Measurements from ENCODE around the gene CCDC134.

Gene CCDC134

DNA sequence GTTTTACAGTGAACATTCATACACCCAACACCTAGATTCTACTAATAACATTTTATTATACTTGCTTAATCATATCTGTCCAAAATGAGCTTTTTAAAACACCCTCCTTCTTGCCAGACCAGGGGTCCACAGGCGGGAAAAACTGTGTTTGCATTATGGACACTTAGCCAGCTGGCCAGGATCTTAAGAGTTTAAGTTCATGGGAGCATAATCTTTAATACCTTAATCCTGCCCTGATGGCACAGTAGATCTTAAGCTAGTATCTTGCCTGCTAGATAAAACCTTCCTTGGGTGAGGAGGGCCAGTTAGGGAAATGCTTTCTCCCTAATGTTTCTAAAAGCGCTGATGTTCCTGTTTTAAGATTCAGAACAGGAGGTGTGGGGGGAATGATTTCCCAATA is 13.1 kb upstream of the CCDC134 start:
- DNase-seq (ENCODE audit: low read depth): no peak

DNA sequence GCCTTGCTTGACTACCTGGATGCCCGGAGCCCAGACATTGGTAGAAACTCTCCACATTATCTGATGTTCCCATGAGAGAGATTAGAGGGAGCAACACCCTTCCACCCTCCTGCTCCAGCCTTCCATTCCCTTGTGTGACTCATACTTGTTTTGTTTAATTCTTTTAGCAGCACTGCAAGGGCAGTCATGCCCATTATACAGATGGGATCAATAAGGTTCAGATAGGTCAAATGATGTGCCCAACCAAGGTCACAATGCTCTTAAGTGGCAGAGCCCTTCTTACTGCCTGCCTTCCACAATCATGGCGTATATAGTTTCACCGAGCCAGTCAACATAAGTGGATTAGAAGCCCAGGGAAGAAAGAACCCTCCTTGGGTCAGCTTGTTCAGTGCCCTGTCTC is 6.6 kb upstream of the CCDC134 start:
- no peak for DNase-seq (ENCODE audit: low read depth)

DNA sequence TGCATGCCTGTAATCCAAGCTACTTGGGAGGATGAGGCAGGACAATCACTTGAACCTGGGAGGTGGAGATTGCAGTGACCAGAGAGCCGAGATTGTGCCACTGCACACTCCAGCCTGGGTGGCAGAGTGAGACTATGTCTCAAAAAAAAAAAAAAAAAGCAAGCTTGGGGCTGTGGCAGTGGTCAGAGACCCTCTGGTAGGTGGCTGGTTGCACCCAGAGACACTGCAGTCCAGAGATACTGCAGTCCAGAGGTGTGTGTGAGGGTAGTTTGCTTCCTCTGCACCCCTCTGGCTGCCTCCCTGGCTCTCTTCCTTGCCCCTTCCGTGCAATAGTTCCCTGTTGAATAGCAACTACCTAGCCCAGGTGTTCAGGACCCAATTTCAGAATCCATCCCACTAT is 1.7 kb upstream of the CCDC134 start:
- no peak for DNase-seq (ENCODE audit: low read depth)

DNA sequence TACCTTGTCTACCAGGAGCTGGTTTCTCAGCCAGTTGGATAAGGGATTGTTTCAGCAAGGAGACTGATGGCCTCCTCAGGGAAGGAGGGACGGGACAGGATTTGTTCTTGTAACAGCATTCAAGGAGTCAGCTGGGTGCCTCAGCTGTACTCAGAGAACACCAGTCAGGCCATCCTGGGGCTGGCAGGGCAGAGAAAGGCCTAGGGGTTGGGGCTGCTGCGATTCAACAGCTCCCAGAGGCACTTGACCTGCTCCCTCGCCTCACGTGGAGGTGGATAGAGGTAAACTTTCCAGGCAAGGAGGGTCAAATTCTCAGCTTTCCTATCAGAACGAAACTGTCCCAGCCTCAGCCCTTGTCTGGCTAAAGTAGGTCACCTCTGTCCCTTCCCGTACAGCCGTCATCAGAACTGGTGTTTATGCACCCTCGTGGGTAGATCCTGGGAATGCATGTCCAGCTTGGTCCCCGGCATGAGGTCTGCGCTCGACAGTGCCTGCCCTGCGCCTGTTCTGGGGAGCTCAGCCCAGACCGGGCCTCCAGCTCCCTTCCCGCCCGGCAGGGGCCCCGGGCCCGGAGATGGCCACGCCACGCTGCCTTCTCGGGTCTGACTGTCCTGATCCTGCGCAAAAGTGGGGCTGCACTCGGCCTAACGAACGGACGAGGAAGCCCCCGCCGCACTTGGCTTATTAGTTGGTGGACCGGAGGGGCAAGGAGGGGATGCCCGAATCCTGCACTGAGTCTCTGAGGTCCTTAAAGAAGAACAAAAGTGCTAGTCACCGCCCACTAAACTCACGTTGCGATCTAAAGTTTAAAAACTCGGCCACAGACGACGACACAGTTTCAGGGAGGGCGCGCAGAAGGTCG is 762 bp upstream of the CCDC134 start:
- DNase-seq (ENCODE audit: low read depth): no peak

DNA sequence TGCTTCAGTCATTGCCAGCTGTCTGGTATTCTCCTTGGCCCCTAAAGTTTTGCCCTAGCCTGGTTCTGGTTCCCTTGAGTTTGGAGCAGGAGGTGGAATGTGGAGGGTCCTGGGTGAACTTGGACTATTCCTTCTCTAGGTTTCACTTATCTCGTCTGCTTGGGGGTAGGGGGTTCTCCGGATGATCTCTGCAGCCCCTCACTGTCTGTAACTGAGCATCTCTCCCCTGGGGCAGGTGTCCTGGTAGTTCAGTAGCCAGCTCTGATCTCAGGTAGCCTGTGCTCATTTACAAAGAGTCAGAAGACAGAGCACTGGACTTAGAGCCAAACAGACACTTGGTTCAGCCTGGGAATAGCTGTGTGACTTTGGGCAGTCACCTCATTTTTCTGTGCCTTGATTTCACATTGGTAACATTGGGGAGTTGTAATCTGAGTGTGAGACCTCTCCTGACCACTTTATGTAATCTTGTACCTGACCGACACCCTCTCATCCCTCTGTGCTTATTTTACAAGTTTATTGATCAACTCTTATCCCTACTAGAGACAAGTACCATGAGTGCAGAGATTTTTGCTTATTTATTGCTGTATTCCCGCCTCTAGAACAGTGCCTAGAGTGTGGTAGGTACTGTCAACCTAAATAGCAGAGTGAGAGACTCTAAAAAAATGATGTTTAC is 804 bp downstream of the CCDC134 start:
- no peak for DNase-seq (ENCODE audit: low read depth)

DNA sequence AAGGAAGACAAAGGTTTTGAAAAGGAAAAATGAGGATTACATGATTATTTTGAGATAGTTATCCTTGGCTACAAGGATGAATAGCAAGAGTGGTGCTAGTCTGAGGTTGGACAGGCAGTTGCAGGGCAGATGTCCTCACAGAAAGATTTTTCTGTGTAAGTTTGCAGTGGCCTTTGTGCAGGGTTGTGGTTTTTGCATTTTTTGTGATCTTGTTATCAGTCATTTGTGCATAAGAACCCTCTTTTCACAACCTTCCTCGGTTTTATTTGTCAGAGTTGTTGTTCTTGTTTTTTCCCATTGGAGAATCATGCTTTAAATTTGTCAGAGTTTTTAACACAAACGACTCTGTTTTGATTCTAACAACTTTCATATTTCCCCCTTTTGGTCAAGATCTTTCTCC is 1.4 kb downstream of the CCDC134 start:
- no peak for DNase-seq (ENCODE audit: low read depth)

DNA sequence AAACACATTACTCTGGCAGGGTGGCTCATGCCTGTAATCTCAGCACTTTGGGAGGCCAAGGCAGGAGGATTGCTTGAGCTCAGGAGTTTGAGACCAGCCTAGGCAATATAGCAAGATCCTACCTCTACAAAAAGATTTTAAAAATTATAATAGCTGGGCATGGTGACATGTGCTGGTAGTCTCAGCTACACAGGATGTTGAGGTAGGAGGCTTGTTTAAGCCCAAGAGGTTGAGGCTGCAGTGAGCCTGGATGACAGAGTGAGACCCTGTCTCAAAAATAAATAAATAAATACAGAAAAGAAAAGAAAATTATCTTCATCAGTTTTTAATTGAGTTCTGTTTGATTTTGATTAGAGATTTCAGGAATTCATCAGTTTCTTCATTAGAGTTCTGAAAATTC is 5.2 kb downstream of the CCDC134 start:
- no peak for DNase-seq (ENCODE audit: low read depth)

DNA sequence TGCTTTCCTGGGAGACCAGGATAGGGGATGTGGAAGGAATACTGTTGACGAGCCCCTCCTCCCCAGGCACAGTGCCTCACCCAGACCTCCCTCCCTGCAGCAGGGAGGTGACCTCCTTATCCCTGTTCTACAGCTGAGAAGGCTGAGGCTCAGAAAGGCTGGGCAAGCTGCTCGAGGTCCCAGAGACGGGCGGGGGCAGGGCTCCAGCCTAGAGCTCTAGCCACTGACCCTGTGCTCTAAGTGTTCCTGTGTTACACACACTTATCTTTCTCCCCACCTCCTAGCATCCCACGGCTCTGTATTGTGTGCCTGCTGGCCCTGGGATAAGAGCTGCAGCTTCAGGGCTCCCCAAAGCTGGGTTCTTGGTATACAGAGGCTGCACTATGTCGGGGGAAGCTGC is 7.9 kb downstream of the CCDC134 start:
- no peak for DNase-seq (ENCODE audit: low read depth)

DNA sequence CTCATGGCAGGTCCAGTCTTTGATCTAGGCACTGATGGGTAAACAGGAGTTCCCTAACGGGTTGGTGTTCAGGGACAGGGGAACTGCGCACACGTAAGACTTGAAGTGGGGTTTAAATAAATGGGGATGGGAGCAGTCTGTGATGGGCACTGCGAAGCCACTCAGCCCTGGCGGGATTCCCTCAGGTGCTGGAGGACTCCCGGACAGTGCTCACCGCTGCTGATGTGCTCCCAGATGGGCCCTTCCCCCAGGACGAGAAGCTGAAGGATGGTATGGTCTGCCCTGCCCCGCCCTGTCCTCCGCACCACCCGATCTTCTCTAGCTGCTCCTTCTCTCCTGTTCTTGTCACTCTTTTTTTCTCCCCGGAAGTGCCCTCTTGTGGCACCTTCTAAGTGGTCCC is 9.5 kb downstream of the CCDC134 start:
- DNase-seq (ENCODE audit: low read depth): no peak

DNA sequence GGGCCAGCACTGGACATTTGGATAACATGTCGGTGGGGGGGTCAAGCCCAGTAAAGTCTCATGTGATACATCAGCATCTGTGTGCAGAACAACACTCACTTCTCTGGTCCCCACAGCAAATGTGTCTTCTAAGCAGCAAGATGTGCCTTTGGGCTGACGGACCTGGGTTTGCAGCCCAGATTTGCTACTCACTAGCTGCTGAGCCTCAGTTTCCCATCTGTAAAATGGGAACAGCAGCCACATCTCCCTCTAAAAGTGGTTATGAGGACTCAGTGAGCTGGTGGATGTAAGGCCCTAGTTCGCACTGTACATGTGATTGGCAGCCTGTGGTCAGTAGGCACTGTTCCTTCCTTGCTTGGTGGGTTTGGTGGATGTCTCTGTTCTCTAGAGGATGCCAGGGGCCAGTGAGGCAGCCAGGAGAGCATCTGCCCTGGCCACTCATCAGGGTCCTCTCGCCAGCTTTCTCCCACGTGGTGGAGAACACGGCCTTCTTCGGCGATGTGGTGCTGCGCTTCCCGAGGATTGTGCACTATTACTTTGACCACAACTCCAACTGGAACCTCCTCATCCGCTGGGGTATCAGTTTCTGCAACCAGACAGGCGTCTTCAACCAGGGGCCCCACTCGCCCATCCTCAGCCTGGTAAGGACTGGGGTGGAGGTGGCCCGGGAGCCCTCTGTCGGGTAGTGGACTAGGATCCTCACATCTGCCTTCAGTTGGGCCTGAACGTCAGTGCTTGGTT is 12.5 kb downstream of the CCDC134 start:
- no peak for DNase-seq (ENCODE audit: low read depth)

DNA sequence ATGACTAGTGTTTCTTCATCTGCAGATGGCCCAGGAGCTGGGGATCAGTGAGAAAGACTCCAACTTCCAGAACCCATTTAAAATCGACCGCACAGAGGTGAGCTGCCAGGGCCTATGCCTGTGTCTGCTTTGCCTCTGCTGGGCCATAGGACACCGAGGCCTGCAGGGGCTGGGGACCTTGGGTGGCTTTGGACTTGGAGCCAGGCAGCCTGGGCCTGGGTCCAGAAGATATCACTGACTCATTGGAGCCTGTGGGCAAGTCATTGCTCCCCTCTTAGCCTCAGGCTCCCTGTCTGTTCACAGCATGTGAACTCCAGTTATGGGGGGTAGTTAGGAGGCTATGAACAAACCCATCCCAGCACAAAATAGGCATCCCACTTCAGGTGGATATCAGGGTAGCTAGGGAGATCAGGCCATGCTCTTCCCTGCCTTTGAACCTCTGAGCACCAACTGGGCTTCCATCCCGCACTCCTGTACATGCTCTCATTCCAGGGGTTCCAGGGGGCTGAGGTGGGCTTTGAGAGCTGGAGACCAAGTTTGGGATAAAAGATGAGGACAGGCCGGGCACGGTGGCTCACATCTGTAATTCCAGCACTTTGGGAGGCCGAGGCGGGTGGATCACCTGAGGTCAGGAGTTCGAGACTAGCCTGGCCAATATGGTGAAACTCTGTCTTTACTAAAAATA is 13.4 kb downstream of the CCDC134 start:
- DNase-seq (ENCODE audit: low read depth): no peak

DNA sequence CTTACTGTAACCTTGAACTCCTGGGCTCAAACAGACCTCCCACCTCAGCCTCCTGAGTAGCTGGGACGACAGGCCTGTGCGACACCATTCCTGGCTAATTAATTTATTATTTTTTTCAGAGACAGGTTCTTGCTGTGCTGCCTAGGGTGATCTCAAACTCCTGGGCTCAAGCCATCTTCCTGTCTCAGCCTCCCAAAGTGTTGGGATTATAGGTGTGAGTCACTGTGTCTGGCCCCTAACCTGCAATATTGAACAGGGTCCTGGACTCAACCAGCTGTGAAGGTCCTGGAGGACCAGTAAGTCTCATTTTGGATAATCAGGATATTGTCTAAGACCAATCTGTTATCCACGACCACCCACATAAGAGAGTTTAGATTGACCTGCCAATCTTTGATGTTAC is 15.2 kb downstream of the CCDC134 start:
- no peak for DNase-seq (ENCODE audit: low read depth)

DNA sequence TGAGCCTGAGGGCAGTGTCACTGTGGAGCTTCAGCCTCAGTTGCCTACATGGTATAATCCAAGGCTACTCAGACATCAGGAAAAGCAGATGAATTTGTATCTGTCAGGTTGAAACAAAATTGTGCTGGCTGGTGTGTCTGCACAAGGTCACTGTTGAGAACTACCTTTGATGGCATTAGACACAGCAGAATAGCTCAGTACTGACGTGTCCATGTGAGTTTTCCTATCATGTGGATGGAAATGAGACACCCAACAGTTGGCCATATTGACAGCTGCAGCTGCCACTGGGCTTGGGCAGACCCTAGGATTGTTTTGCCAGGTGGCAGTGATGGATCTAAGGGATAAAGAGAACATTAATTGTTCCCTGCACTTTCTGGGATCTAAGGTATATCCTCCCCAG is 15.8 kb downstream of the CCDC134 start:
- no peak for DNase-seq (ENCODE audit: low read depth)

DNA sequence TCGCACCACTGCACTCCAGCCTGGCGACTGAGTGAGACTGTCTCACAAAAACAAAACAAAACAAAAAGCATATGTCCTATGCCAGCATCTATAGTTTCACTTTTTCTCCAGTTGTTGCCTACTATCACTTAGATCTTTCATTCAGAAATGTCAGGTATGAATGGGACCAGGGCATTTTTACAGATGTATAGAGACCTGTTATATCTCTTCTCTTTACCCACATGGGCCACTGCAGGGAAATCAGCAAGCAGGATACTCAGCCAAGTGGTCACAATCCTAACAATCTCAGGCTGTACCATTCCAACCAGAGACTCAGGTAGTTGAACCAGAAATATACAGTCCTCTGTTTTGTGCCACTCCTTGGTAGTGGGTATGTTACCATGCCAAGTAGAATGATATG is 16.4 kb downstream of the CCDC134 start:
- DNase-seq (ENCODE audit: low read depth): no peak

DNA sequence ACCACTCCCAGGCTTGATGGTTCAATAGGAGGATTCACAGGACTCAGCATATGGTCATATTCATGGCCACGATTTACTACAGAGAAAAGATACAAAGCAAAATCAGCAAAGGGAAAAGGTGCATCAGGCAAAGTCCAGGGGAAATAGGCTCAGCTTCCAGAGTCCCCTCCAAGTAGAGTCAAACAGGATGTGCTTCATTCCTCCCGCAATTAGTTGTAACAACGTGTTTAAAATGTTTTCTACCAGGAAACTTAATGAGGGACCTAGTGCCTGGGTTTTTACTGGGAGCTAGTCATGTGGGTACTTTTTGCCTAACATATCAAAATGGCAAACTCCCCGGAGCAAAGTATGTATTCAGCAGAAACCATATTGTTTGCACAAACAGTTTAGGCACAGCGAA is 17.5 kb downstream of the CCDC134 start:
- DNase-seq (ENCODE audit: low read depth): no peak

DNA sequence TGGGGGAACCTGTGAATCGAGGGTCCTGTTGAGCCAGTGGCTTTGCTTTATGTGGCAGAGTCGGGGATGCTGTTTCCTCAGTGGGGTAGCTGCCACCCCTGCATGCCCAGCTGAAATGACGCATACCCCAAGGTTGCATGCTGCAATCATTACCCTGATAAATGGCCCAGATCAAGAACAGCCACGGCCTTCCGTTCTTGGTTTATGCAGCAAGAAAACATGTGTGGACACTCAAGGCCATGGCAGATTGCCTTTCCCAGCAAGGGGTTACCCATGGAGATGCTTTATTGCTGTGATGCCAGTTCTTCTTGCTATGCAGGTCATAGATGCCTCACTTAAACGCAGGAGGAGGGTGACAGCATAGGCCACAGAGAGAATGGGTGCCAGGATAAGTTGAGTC is 18.1 kb downstream of the CCDC134 start:
- DNase-seq (ENCODE audit: low read depth): no peak

DNA sequence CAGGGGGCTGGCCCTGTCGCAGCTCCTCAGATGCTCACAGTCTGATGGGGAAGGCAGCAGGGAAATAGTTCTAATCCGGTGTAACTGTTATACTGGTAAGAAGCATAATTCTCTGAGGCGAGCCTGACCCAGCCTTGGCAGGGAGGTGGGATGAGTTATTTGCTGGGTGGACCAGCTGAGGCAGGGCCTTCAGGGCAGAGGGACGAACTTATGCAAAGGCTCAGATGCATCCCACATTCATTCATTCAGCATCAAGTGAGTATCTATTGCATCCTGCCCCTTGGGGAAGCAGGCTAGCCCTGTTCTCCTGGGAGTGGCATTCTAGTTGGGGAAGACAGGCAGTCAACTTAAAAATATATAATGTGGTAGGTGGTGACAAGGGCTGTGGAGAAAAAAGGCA is 18.8 kb downstream of the CCDC134 start:
- DNase-seq (ENCODE audit: low read depth): no peak

DNA sequence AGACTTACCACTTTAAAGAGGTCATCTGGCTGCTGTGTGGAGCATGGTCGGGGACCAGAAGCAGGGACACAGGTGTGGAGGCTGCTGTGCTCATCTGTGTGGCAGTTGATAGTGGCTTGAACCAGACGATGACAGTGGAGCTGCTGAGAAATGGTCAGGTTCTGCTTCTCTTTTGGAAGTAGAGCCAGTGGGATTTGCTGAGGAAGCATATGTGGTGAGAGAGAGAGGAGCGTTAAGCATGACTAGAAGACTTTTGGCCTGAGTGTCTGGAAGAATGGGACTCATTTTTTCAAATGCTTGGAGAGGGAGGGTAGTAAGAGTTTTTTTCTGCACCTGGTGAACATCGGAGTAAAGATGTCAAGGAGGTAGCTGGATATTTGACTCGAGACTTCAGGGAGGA is 20.0 kb downstream of the CCDC134 start:
- DNase-seq (ENCODE audit: low read depth): no peak

DNA sequence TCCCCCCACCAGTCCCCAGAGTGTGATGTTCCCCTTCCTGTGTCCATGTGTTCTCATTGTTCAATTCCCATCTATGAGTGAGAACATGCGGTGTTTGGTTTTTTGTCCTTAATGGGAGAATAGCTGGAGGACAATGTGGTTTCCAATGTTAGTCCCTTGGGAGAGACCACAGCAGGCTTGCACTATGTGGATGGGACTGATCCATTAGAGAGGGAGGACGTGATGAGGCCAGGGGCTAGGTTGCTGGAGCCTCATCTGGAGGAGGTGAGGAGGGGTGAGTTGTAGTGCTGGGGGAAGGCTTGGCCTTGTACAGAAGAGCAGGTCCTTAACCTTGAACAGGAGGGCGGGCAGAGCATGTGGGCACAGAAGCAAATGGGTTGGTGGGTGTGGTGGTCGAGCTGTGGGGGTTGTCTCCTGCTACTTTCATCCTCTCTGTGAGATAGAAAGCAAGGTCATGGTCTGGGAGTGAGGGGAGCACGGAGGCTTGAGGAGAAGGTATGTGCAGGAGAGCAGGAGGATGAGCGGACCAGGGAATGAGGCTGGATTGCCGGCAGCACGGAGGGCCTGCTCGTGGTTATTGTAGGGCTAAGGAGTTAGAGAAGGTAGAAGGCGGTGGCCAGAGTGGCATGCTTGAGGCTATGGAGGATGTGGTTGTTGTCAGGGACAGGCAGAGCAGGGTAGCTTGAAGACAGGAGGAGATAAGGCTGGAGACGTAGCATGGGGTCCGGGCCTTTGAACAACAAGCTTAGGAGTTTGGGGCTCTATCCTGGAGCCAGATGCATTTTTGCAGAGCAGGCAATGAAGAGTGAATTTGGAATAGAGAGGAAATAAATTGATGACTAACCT is 21.2 kb downstream of the CCDC134 start:
- no peak for DNase-seq (ENCODE audit: low read depth)

DNA sequence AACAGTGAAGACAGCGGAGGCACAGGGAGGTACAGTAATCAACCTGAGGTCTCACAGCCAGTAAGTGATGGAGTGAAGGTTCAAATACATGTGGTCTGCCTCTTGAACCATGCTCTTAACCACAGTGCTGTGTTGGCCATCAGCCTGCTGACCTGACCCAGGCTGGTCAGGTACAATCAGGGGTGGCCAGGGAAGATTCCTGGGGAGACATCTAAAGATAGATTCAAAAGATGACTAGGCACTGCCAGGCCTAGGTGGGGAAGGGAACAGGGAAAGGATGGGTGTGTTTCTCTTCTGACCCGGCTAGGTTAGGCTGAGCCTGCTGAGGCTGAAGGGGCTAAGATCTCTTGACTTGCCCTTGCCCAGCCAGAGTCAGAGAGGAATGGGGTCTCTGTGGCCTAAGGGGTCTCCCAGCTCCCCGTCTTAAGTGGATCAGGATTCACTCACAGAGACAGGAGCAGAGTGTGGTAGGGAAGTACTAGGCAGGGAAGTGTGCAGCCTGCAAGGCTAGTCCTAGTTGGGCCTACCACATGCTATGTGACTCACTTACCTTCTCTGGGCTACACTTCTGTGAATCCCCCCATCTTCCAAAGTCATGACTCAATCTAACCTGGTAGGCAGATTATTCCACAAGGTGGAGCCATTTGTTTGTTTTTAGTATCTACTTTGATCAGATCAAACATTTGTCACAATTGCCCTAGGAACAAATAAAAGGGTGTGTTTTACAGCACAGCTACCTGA is 22.0 kb downstream of the CCDC134 start:
- DNase-seq (ENCODE audit: low read depth): no peak

DNA sequence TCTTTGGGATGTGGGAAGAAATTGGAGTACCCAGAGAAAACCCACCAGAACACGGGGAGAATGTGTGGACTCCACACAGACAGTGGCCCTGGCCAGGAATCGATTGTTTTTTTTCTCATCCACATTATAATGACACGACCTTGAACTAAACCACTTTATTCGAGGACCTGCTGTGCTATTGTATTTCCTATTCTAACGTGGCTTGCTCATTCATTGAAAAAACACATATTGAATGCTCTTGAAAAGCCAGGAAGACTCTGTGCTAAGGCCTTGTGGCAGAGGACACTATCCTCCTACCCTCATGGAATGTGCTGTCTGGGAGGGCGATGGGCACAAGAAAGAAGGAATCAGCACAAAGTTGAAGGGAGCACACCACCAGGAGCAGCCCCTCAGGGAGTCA is 23.3 kb downstream of the CCDC134 start:
- no peak for DNase-seq (ENCODE audit: low read depth)

Measured in activated T-cell treated with anti-CD3 and anti-CD28 coated beads for 1 hour (primary cell).